H1 (cell line): ENCODE data around the gene ATP6V1G3. TPM values are rescaled to one million over a fixed set of nuclear protein-coding genes. Genes with fewer than 3 reads are reported as not detected.

Source experiments
- ASH2L ChIP-seq: fragments of 200-600, 300-600 bp; sonication (generic); IDR thresholded peaks from one replicate; pipeline ENCODE4 v1.7.1; 2017; ENCODE audit warnings: low read length
- CHD7 ChIP-seq: fragments of 300-600 bp; sonication (generic); IDR thresholded peaks from 2 replicates; pipeline ENCODE4 v1.7.1; 2012; ENCODE audit warnings: low read length, moderate library complexity, mild to moderate bottlenecking, inconsistent platforms; ENCODE audit not compliant: insufficient replicate concordance
- JUND ChIP-seq: IDR thresholded peaks from 2 replicates; pipeline ENCODE4 v1.6.1; 2011; ENCODE audit warnings: mild to moderate bottlenecking, improper control_type of control experiment, low read length
- ZNF274 ChIP-seq: IDR thresholded peaks from 2 replicates; pipeline ENCODE4 v1.7.0; 2012; ENCODE audit warnings: low read length, borderline replicate concordance; ENCODE audit errors: extremely low read depth
- polyA plus RNA-seq, 7 experiments: library from polyadenylated mRNA; depleted of rRNA in 3 of 7; stranded (reverse) in 5 of 7; unstranded in 2 of 7; fragments of >200 nt in 5 of 7; fragments of 200-250 nt in 2 of 7; gene quantifications; 1 replicate in 5 of 7; 2 replicates in 1 of 7; 4 replicates in 1 of 7; pipeline versions ENCODE4 v1.2.1 to v1.2.3, GENCODE V29; 2011 to 2013; ENCODE audit warnings: missing spikeins in 2 of 7, mixed read lengths in 2 of 7
- total RNA-seq: library from RNA; stranded (reverse); fragmentation: NEBNext Ultra II Directional; extraction: Animal tissue kit (Norgen Biotek cat#: 25700); gene quantifications from 2 replicates; pipeline ENCODE4 v1.2.1, GENCODE V29; 2021
- TF ChIP-seq, protein P1 (sequence below), 3 experiments: IDR thresholded peaks; 1 replicate in 2 of 3; 2 replicates in 1 of 3; pipeline versions ENCODE4 v1.5.1 to v1.6.1; 2011; ENCODE audit warnings: low read length in 3 of 3, mild to moderate bottlenecking in 3 of 3, inconsistent platforms in 2 of 3, low read depth in 1 of 3, moderate library complexity in 1 of 3; ENCODE audit not compliant: insufficient read depth in 1 of 3; ENCODE audit errors: control extremely low read depth in 1 of 3
- TF ChIP-seq, protein P2 (sequence below): IDR thresholded peaks from 2 replicates; pipeline ENCODE4 v1.6.1; 2011; ENCODE audit warnings: low read depth, mild to moderate bottlenecking, low read length; ENCODE audit not compliant: insufficient read depth

ATP6V1G3 gene
- total and polyA plus RNA-seq, 2 of the 8 experiments (the other 6 are each of a cell fraction or from before 2014, with no cell fraction given): not detected

GRCh38 chr1:198497326-198498102 lies 43.0 kb downstream of the ATP6V1G3 start (continued):
- TF ChIP-seq, protein P1, sequence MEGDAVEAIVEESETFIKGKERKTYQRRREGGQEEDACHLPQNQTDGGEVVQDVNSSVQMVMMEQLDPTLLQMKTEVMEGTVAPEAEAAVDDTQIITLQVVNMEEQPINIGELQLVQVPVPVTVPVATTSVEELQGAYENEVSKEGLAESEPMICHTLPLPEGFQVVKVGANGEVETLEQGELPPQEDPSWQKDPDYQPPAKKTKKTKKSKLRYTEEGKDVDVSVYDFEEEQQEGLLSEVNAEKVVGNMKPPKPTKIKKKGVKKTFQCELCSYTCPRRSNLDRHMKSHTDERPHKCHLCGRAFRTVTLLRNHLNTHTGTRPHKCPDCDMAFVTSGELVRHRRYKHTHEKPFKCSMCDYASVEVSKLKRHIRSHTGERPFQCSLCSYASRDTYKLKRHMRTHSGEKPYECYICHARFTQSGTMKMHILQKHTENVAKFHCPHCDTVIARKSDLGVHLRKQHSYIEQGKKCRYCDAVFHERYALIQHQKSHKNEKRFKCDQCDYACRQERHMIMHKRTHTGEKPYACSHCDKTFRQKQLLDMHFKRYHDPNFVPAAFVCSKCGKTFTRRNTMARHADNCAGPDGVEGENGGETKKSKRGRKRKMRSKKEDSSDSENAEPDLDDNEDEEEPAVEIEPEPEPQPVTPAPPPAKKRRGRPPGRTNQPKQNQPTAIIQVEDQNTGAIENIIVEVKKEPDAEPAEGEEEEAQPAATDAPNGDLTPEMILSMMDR (IDR thresholded peaks at IDR 0.05; ENCODE audit: control extremely low read depth in 1 of 3, insufficient read depth in 1 of 3, low read depth in 1 of 3, low read length in 3 of 3): no peak
- TF ChIP-seq ASH2L: no peak
- TF ChIP-seq ZNF274: no peak
- TF ChIP-seq, protein P2, sequence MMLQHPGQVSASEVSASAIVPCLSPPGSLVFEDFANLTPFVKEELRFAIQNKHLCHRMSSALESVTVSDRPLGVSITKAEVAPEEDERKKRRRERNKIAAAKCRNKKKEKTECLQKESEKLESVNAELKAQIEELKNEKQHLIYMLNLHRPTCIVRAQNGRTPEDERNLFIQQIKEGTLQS: no peak
- TF ChIP-seq CHD7: no peak
- no peak for TF ChIP-seq JUND
